Lower lobe of right lung (tissue), 2 donors: ENCODE results near the gene RANBP10. TPM values are rescaled to one million over a fixed set of nuclear protein-coding genes. Genes with fewer than 3 reads are reported as not detected.

ENCODE experiments used
- ATAC-seq, 2 donors: fragments of 200-7000 bp; cut with Tn5 transposase; one replicate each; pipeline ENCODE4 v1.9.1; 2020 to 2022; ENCODE audit warnings: mild to moderate bottlenecking in 2 of 2, moderate library complexity in 2 of 2
- DNase-seq: peaks from one replicate; pipeline ENCODE4 v3.0.0-alpha.2; 2020
- H3K27ac ChIP-seq: fragments of 200-600 bp; one replicate; pipeline ENCODE4 v1.8.0; 2022
- H3K27me3 ChIP-seq: fragments of 200-600 bp; one replicate; pipeline ENCODE4 v1.8.0; 2022; ENCODE audit warnings: low read depth
- H3K36me3 ChIP-seq: fragments of 200-600 bp; one replicate; pipeline ENCODE4 v1.8.0; 2022; ENCODE audit warnings: mild to moderate bottlenecking
- H3K4me1 ChIP-seq: fragments of 200-600 bp; one replicate; pipeline ENCODE4 v1.8.0; 2022
- H3K4me3 ChIP-seq: fragments of 200-600 bp; one replicate; pipeline ENCODE4 v1.8.0; 2022; ENCODE audit warnings: mild to moderate bottlenecking
- H3K9me3 ChIP-seq: fragments of 200-600 bp; one replicate; pipeline ENCODE4 v1.8.0; 2022
- CTCF ChIP-seq: fragments of 200-600 bp; IDR thresholded peaks from one replicate; pipeline ENCODE4 v1.8.0; 2022; ENCODE audit warnings: antibody characterized with exemption, mild to moderate bottlenecking
- intact Hi-C: fragments of 100-400 bp; cut with DNase I; formaldehyde crosslinking; loops from one replicate; pipeline ENCODE4 v1.11.0; 2022
- total RNA-seq: library from RNA; stranded (reverse); fragmentation: NEBNext Ultra II Directional; extraction: Animal tissue kit (Norgen Biotek cat#: 25700); gene quantifications from one replicate; pipeline ENCODE4 v1.2.1, GENCODE V29; 2021
- donor health status: DM: no; HTN: yes; CAD: no; lungs with severe emphysema.

Gene RANBP10
- total RNA-seq, 1 donor from 2014 or later = 21.7 TPM

- DNase-seq = no peak
- Histone ChIP-seq H3K9me3 (no peaks in the 10 kb centered on the region), H3K27me3 (no peaks in the 10 kb centered on the region), H3K36me3 (peaks cover 84% of the 10 kb centered on the region), H3K4me3 (no peak overlapping the region), H3K4me1 (no peaks in the 10 kb centered on the region), H3K27ac (no peak overlapping the region)
- no peak for ATAC-seq
- no peak for TF ChIP-seq CTCF
- intact Hi-C loops = no loop called here
Measured at GRCh38 chr16:67731071-67731752, 75.1 kb downstream of the RANBP10 start.

- Histone ChIP-seq H3K4me1 (no peaks in the 10 kb centered on the region), H3K27me3 (no peaks in the 10 kb centered on the region), H3K4me3 (no peak overlapping the region), H3K9me3 (no peaks in the 10 kb centered on the region), H3K27ac (no peak overlapping the region), H3K36me3 (peaks cover 90% of the 10 kb centered on the region)
- ATAC-seq (no peak), DNase-seq (no peak)
- intact Hi-C loops = no loop called here
- TF ChIP-seq CTCF = no peak
Measured at GRCh38 chr16:67730326-67730725, 76.0 kb downstream of the RANBP10 start.

GRCh38 chr16:67729636-67730248 lies 76.6 kb downstream of the RANBP10 start:
- ATAC-seq = no peak
- no peak overlapping the region for H3K27ac ChIP-seq
- no peaks in the 10 kb centered on the region for H3K4me1 ChIP-seq
- no peak for DNase-seq
- peaks cover 90% of the 10 kb centered on the region for H3K36me3 ChIP-seq
- intact Hi-C loops = no loop called here
- no peaks in the 10 kb centered on the region for H3K9me3 ChIP-seq
- no peaks in the 10 kb centered on the region for H3K27me3 ChIP-seq
- no peak overlapping the region for H3K4me3 ChIP-seq
- TF ChIP-seq CTCF = no peak

GRCh38 chr16:67727521-67728485 lies 78.6 kb downstream of the RANBP10 start:
- no peak for ATAC-seq
- intact Hi-C loops = no loop called here
- DNase-seq = no peak

More at GRCh38 chr16:67727521-67728485, 78.6 kb downstream of the RANBP10 start:
- Histone ChIP-seq H3K27ac (no peak overlapping the region), H3K4me3 (no peak overlapping the region), H3K9me3 (no peaks in the 10 kb centered on the region), H3K36me3 (peaks cover 90% of the 10 kb centered on the region), H3K27me3 (no peaks in the 10 kb centered on the region), H3K4me1 (no peaks in the 10 kb centered on the region)
- no peak for TF ChIP-seq CTCF
